NB4 (cell line): ENCODE measurements around the gene SRY.
"Not testable (repeated sequence)": the region's sequence is repeated elsewhere in the genome, so short reads cannot be mapped to it uniquely, and the experiment has no call there.

Experiments
- MYC ChIP-seq: IDR thresholded peaks from 2 replicates; pipeline ENCODE4 v1.6.1; 2011; ENCODE audit warnings: low read depth, low read length
- POLR2A ChIP-seq: IDR thresholded peaks from 2 replicates; pipeline ENCODE4 v1.6.1; 2011; ENCODE audit warnings: mild to moderate bottlenecking; ENCODE audit not compliant: insufficient read length; ENCODE audit errors: extremely low read depth
- TF ChIP-seq, protein P1 (sequence below): IDR thresholded peaks from one replicate; pipeline ENCODE4 v1.5.1; 2012; ENCODE audit warnings: low read depth, low read length
- TF ChIP-seq, protein P2 (sequence below): IDR thresholded peaks from 2 replicates; pipeline ENCODE4 v1.6.1; 2011; ENCODE audit warnings: low read depth, low read length

DNA sequence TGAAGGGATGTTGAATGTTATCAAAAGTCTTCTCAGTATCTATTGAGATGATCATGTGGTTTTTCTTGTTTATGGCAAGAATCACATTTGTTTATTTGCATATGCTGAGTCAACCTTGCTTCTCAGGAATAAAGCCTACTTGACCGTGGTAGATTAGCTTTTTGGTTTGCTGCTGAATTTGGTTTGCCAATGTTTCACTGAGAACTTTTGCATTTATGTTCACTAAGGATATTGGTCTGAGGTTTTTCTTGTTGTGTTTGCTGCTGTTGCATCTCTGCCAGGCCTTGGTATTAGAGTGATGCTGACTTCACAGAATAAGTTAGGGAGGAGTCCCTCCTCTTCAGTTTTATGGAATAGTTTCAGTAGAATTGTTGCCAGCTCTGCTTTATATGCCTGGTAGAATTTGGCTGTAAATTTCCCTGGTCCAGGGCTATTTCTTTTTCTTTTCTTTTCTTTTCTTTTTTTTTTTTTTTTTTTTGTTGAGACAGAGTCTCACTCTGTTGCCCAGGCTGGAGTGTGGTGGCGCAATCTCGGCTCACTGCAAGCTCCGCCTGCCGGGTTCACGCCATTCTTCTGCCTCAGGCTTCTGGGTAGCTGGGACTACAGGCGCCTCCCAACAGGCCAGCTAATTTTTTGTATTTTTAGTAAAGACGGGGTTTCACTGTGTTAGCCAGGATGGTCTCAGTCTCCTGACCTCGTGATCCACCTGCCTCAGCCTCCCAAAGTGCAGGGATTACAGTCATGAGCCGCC lies 29.8 kb upstream of the SRY start:
- TF ChIP-seq, protein P1, sequence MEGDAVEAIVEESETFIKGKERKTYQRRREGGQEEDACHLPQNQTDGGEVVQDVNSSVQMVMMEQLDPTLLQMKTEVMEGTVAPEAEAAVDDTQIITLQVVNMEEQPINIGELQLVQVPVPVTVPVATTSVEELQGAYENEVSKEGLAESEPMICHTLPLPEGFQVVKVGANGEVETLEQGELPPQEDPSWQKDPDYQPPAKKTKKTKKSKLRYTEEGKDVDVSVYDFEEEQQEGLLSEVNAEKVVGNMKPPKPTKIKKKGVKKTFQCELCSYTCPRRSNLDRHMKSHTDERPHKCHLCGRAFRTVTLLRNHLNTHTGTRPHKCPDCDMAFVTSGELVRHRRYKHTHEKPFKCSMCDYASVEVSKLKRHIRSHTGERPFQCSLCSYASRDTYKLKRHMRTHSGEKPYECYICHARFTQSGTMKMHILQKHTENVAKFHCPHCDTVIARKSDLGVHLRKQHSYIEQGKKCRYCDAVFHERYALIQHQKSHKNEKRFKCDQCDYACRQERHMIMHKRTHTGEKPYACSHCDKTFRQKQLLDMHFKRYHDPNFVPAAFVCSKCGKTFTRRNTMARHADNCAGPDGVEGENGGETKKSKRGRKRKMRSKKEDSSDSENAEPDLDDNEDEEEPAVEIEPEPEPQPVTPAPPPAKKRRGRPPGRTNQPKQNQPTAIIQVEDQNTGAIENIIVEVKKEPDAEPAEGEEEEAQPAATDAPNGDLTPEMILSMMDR = not testable (repeated sequence)
- TF ChIP-seq, protein P2, sequence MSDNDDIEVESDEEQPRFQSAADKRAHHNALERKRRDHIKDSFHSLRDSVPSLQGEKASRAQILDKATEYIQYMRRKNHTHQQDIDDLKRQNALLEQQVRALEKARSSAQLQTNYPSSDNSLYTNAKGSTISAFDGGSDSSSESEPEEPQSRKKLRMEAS = not testable (repeated sequence)
- not testable (repeated sequence) for TF ChIP-seq POLR2A, MYC
